Gastroesophageal sphincter (tissue), 4 donors: ENCODE measurements around the gene RERGL. TPM values are rescaled to one million over a fixed set of nuclear protein-coding genes. Genes with fewer than 3 reads are reported as not detected.

Experiments used
- ATAC-seq: fragments of 150-250 bp; one replicate; pipeline ENCODE4 v1.9.1; 2016; ENCODE audit warnings: mild to moderate bottlenecking, moderate library complexity
- H3K27ac ChIP-seq, 4 donors: fragments of 200-600 bp; sonication (generic) in 3 of 4; 1 replicate in 3 of 4; 2 replicates in 1 of 4; pipeline ENCODE4 v1.5.1; 2016 to 2019
- H3K27me3 ChIP-seq: fragments of 200-600 bp; sonication (generic); one replicate; pipeline ENCODE4 v1.5.1; 2019
- H3K36me3 ChIP-seq, 2 donors: fragments of 200-600 bp; sonication (generic); one replicate each; pipeline ENCODE4 v1.5.1; 2019; ENCODE audit warnings: control low read depth in 1 of 2
- H3K4me1 ChIP-seq, 3 donors: fragments of 200-600 bp; sonication (generic); 1 replicate in 2 of 3; 2 replicates in 1 of 3; pipeline ENCODE4 v1.5.1; 2016 to 2019; ENCODE audit warnings: control low read depth in 2 of 3
- H3K4me3 ChIP-seq, 2 donors: fragments of 200-600 bp; sonication (generic); one replicate each; pipeline ENCODE4 v1.5.1; 2019; ENCODE audit warnings: mild to moderate bottlenecking in 1 of 2, moderate library complexity in 1 of 2
- H3K9me3 ChIP-seq, 3 donors: fragments of 200-600 bp; sonication (generic); one replicate each; pipeline ENCODE4 v1.5.1; 2017 to 2019; ENCODE audit warnings: control low read depth in 2 of 3
- CTCF ChIP-seq, 4 experiments: fragments of 200-600 bp in 2 of 4; fragments of 450-650 bp in 2 of 4; sonication (generic) in 1 of 4; IDR thresholded peaks; one replicate each; pipeline ENCODE4 v1.5.1; 2017 to 2019; ENCODE audit warnings: antibody characterized with exemption in 4 of 4, mild to moderate bottlenecking in 2 of 4, moderate library complexity in 2 of 4
- EP300 ChIP-seq: sonication (generic); formaldehyde crosslinking; IDR thresholded peaks from one replicate; pipeline ENCODE4 v1.6.1; 2017; ENCODE audit warnings: antibody characterized with exemption, mild to moderate bottlenecking
- POLR2A ChIP-seq, 2 donors: fragments of 450-650 bp; IDR thresholded peaks; one replicate each; pipeline ENCODE4 v1.6.1; 2017; ENCODE audit warnings: antibody characterized with exemption in 2 of 2, mild to moderate bottlenecking in 2 of 2, moderate library complexity in 1 of 2
- POLR2AphosphoS5 ChIP-seq: sonication (generic); formaldehyde crosslinking; IDR thresholded peaks from one replicate; pipeline ENCODE4 v1.6.1; 2017; ENCODE audit warnings: antibody characterized with exemption
- WGBS, 2 donors: methylation state at CpG; one replicate each; pipeline ENCODE4 v1.1.5; 2018; ENCODE audit warnings: low coverage in 1 of 2; 5-methylcytosine and 5-hydroxymethylcytosine counted together
- total RNA-seq, 4 donors: library from RNA; depleted of rRNA; stranded (reverse); fragments of >200 nt; gene quantifications; one replicate each; pipeline ENCODE4 v1.1.0, GENCODE V29; 2016

Gene RERGL
- total RNA-seq, 4 donors from 2014 or later: 1.7 to 6.0 (median 3.6) TPM

GRCh38 chr12:18123707-18124106 is 33.7 kb upstream of the RERGL start:
- TF ChIP-seq EP300 (no peak), CTCF (IDR thresholded peaks at IDR 0.05) (no peak), POLR2AphosphoS5 (no peak), POLR2A (IDR thresholded peaks at IDR 0.05) (no peak)
- 45 to 67% methylated on average over 4 of the region's 5 CpGs for WGBS, 2 donors
- no peak for ATAC-seq

DNA sequence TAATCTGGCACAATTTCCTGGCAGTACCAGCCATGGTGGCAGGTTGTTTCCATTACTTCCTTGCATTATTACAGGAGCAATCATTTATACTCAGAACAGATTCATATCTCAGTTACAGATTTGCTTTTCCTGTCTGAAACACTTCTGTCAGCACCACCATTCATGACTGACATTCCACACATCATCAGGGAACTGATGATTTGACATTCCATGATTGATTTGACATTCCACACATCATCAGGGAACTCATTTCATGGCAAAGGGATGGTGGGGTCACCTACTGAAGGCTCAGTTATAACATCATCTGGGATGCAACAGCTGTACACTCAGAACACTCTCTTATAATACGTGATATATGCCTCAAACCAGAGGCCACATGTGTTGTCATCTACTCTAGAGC is 30.9 kb upstream of the RERGL start:
- Histone ChIP-seq H3K27ac (no peak overlapping the region), H3K4me1 (no peaks in the 10 kb centered on the region), H3K36me3 (no peaks in the 10 kb centered on the region), H3K9me3 (peaks cover 0 to 4% (median 0%) of the 10 kb centered on the region in 3 donors), H3K27me3 (no peaks in the 10 kb centered on the region), H3K4me3 (no peak overlapping the region)
- ATAC-seq: no peak
- TF ChIP-seq POLR2A (IDR thresholded peaks at IDR 0.05) (no peak), EP300 (no peak), CTCF (IDR thresholded peaks at IDR 0.05) (no peak), POLR2AphosphoS5 (no peak)
- 86 to 100% methylated on average over 1 of the region's 1 CpG for WGBS, 2 donors

More at GRCh38 chr12:18123707-18124106, 33.7 kb upstream of the RERGL start:
- Histone ChIP-seq H3K36me3 (no peaks in the 10 kb centered on the region), H3K27ac (no peak overlapping the region), H3K4me3 (no peak overlapping the region), H3K9me3 (peaks cover 0 to 17% (median 0%) of the 10 kb centered on the region in 3 donors), H3K4me1 (no peaks in the 10 kb centered on the region), H3K27me3 (no peaks in the 10 kb centered on the region)

- Histone ChIP-seq H3K27me3 (no peaks in the 10 kb centered on the region), H3K36me3 (no peaks in the 10 kb centered on the region), H3K4me3 (no peak overlapping the region), H3K9me3 (no peaks in the 10 kb centered on the region), H3K4me1 (no peaks in the 10 kb centered on the region), H3K27ac (no peak overlapping the region)
- 89 to 94% methylated on average over 3 to 4 of the region's 4 CpGs for WGBS, 2 donors
- no peak for ATAC-seq
- TF ChIP-seq POLR2A (IDR thresholded peaks at IDR 0.05) (no peak), CTCF (IDR thresholded peaks at IDR 0.05) (no peak), POLR2AphosphoS5 (no peak), EP300 (no peak)
These were observed 18.6 kb upstream of the RERGL start for GRCh38 chr12:18108611-18109010.

DNA sequence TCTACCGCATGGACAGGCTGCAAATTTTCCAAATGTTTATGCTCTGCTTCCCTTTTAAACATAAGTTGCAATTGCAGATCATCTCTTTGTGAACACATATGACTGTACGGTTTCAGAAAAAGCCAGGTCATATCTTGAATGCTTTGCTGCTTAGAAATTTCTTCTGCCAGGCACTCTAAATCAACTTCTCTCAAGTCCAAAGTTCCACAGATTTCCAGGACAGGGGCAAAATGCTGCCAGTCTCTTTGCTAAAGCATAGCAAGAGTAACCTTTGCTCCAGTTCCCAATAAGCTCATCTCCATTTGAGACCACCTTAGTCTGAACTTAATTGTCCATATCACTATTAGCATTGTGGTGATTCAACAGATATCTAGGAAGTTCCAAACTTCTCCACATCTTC is 13.6 kb upstream of the RERGL start:
- H3K4me3 ChIP-seq: no peak overlapping the region
- no peak overlapping the region for H3K27ac ChIP-seq
- WGBS, 2 donors: 58 to 78% methylated on average over 2 of the region's 2 CpGs
- no peaks in the 10 kb centered on the region for H3K36me3 ChIP-seq
- no peaks in the 10 kb centered on the region for H3K9me3 ChIP-seq
- TF ChIP-seq POLR2A (IDR thresholded peaks at IDR 0.05) (no peak), CTCF (IDR thresholded peaks at IDR 0.05) (no peak), EP300 (no peak), POLR2AphosphoS5 (no peak)
- H3K27me3 ChIP-seq: no peaks in the 10 kb centered on the region
- H3K4me1 ChIP-seq: no peaks in the 10 kb centered on the region
- ATAC-seq: no peak

DNA sequence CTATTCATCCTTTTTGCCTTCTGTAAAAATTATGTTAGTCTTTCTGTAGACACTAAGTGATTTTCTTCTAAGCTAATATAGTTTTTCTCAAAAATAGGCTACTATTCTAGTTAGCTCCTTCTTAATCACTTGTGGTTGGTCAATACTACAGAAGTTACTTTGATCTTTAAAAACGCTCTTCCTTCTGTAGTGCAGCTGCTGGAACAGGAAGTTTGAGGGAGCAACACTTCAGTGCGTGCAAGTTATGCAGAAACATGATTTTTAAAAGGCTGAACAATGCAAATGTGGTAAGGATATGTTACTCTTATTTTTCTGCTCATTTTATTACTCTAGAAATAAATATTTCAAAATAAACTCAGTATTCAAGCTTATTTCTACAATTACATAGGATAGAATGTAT is 11.1 kb upstream of the RERGL start:
- TF ChIP-seq CTCF (IDR thresholded peaks at IDR 0.05) (no peak), POLR2A (IDR thresholded peaks at IDR 0.05) (no peak), EP300 (no peak), POLR2AphosphoS5 (no peak)
- no peak overlapping the region for H3K4me3 ChIP-seq
- H3K36me3 ChIP-seq: no peaks in the 10 kb centered on the region
- no peaks in the 10 kb centered on the region for H3K9me3 ChIP-seq
- H3K27me3 ChIP-seq: no peaks in the 10 kb centered on the region
- WGBS, 2 donors: 33 to 37% methylated on average over 2 of the region's 2 CpGs
- H3K4me1 ChIP-seq: no peaks in the 10 kb centered on the region
- H3K27ac ChIP-seq: no peak overlapping the region
- no peak for ATAC-seq
